HG03097 (cell line): ENCODE results near the gene TNP2.

Experiments used
- ATAC-seq: cut with Tn5 transposase; IDR thresholded peaks from one replicate; pipeline ENCODE4 v1.9.1; 2021; ENCODE audit not compliant: unreplicated experiment, low FRiP score

The TNP2 gene

DNA sequence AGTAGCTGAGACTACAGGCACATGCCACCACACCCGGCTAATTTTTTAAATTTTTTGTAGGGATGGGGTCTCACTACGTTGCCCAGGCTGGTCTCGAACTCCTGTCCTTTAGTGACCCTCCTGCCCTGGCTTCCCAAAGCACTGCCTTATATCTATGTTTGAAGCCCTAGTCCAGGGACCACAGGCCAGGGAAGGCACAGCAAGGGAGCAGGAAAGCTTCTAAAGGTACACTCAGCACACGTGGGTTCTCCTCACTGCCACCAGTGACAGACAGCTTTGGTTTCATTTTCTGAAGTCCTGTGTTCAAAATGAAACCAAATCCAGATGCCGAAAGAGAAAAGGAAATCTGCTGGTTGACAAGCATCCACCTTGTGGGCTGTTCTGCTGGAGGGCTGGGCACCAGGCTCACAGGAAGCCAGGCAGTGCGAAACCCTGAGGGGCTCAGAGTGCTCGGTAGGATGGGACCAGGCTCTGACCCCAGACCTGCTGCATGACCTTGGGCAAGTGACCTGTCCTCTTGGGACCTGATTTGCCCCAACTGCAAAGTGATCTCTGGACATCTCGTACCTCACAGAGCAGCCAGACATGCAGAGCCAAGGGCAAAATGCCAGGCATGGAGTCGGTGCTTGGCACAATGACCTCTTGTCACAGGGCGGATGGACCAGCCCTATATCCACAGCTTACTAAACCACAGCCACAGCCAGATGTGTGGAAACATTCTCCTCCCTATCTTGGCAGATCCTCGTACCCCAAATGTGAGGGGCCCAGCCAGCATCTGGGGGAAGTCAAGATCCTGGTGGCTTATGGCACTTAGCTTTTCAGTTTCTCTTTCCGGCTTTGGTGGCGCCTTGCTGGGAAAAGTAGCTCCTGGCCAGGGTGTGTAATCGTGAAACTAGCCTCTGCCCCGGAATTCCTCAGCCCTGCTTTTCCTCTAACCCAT is 10.3 kb downstream of the TNP2 start:
- ATAC-seq = no peak

DNA sequence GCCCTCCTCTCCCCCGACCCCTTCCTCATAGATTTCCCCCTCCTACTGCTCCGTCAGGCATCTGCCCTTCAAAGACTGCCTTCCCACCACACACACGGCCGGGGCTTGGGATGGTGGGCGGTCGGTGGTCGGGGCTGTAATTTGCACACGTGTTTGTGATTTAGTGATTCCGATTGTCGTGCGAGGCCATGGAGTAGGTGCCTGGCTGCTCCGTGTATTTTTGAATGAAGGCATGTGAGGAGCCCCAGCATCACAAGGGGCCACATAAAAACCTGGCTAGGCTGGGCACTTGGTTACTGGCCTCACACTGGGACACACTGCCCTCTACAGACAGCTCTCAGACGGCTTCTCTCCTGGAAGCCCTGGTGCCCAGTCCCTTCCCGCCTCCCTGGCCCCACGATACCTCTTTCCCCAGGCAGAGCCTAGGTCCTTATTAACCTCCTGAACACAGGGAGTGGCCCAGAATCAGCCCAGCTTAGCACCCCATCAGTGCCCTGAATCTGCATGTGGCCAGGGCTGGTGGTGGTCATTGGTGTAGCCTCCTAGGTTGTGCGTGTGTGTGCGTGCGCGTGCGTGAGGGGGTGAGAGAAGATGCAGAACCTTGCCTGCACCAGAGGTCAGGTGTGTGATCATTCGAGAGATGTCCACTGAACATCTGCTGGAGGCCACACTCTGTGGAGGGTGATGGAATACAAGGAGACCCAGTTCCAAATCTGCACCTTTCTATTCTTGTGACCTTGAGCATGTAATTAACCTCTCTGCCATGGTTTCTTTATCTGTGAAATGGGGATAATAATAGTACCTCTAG is 11.8 kb downstream of the TNP2 start:
- no peak for ATAC-seq

DNA sequence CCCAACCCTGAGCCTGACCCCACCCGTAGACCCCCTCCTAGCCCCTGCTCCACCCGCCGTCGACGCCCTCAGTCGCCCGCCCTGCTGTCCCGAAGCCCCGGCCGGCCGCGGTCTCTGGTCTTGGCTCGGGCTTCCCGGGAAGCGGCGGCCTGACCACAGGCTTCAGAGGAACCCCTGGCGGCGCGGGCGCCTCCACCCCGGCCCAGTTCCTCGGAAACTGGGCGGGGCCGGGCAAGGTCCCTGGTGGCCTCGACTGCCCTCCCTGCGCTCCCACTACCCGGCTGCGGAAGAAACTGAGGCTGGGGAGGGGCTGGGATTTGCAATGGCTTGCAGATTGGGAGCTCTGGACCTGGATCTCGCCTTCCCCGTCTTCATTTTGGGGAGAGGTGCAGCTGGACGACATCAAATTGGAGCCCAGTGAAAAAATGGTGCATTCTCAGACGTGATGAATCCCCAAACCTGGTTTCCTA is 12.4 kb downstream of the TNP2 start:
- ATAC-seq = no peak

DNA sequence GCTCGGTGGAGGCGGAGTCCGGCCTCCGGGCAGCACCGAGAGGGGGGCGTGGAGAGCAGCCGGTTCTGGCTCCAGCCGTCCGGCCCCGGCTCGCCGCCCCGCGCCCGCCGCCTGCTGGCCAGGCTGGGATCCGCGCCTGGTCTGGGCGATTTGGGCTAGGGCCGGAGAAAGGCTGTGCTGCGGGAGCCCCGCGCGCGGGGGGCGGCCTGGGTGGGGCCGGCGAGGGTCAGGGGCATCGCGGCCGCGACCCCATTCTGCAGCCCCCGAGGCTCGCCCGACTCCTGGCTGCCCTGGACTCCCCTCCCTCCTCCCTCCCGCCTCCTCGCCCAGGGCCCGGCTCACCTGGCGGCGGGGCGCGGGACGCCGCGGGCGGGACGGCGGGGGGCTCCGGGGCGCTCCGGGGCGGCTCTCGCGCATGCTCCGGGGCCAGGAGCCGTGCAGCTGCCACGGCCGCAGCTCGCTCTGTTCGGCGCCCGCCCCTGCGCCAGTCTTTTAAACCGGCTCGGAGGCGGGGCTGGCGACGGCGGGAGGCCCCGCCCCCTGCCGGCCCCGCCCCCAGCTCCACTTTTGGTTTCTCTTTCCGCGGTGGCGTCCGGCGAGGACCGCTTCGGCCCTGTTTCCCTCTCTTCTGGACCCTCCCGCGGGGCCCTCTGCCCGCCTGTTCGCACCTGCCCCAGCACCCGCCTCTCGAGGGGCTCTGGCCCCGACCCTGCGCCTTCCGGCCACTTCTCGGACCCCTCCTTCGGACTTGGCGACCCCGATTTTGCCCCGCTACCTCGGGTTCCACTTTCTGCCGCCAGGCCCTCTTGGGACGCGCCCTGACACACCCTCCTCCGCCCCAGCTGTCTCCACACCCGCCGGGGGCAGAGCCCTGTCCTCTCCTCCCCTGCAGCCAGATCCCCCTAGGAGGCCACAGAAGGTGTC is 13.1 kb downstream of the TNP2 start, which contains the start of gene SOCS1:
SOCS1 (minus strand) TSS at position 468 of the 924 bp plus-strand sequence. CDS start 726 bp downstream, outside the sequence.
- peak; percentile 52 for ATAC-seq

DNA sequence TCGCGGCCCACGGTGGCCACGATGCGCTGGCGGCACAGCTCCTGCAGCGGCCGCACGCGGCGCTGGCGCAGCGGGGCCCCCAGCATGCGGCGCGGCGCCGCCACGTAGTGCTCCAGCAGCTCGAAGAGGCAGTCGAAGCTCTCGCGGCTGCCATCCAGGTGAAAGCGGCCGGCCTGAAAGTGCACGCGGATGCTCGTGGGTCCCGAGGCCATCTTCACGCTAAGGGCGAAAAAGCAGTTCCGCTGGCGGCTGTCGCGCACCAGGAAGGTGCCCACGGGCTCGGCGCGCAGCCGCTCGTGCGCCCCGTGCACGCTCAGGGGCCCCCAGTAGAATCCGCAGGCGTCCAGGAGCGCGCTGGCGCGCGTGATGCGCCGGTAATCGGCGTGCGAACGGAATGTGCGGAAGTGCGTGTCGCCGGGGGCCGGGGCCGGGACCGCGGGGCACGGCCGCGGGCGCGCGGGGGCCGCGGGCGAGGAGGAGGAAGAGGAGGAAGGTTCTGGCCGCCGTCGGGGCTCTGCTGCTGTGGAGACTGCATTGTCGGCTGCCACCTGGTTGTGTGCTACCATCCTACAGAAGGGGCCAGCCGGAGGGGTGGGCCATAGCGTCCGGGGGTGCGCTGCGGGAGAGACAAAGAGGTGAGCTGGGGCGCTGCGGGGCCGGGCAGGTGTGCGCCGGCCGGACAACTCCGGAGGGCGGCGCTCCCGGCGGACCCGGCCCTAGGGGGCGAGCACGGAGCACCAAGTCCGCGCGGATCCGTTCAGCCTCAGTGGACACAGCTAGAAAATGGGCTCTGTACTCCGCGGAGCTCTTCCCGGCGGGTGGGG is 14.0 kb downstream of the TNP2 start:
- no peak for ATAC-seq

DNA sequence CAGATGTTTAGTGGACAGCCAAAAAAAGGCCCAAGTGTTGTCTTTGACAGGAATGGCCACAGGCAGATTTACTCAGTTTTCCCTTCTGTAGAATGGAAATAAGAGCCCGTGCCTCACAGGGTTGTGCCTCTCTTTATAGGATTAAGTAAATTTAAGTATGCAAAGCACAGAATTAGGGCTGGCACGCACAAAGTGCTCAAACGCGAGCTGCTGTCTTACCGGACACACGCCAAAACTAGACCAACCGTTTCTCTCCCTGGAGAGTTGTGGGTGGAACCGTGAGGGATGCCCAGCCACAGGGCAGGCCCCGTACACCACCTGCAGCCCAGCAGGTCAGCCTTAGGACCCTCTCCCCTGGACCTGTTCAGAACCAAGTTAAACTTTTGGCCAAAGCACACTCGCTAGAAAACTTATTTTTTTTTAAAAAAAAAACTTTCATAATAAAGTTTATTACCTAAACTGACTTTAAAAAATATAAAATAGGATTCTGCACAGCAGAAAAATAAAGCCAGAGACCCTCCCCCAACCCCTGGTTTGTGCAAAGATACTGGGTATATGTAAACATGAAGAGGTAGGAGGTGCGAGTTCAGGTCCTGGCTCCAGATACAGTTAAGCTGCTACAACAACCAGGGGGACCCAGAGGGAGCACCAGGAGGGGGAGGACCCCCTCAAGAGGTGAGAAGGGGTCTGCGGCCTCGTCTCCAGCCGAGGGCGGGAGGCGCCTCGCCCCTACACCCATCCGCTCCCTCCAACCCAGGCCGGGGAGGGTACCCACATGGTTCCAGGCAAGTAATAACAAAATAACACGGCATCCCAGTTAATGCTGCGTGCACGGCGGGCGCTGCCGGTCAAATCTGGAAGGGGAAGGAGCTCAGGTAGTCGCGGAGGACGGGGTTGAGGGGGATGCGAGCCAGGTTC is 14.9 kb downstream of the TNP2 start:
- ATAC-seq = no peak

DNA sequence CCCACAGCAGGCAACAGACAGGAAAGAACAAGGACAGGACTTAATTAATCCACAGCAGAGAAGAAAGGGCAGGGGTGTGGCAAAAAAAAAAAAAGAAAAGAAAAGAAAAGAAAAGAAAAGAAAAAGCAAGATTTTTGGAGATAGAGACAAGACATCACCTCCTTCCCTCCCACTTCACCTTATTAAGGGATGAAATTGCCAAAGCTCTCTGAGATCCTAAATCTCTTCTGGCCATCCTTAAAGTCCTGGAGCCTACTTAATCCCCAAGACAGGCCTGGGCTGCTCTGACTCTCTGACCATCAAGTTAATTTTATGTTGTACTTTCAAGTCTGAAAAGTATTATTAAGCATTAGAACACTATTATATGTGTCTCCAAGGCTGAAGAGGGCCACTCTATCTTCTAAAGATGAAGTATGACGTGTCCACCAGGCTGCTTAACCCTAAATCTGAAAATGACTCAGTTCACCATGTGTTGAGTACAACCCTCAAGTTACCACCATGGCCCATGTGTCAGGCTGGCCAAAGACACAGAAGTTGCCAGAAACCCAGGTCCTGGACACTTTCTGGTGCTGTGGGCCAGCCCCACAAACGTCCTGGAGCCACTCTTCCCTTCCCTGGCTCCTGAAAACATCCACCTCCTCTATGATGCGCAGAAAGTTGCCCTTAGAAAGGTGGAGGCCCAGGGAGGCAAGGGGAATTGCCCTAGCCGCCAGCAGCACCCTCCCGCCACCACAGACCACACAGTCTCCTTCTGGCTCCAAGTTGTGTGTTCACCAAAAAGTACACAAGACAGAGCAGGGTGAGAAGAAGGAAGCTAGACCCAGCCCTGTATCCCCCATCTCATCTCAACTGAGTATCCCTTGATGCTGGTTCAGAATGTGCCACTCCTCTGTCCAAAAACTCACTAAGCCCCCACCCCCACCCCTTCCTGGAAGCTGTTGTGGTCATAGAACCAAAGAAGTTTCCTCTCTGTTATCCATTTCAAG is 15.8 kb downstream of the TNP2 start:
- ATAC-seq = no peak

DNA sequence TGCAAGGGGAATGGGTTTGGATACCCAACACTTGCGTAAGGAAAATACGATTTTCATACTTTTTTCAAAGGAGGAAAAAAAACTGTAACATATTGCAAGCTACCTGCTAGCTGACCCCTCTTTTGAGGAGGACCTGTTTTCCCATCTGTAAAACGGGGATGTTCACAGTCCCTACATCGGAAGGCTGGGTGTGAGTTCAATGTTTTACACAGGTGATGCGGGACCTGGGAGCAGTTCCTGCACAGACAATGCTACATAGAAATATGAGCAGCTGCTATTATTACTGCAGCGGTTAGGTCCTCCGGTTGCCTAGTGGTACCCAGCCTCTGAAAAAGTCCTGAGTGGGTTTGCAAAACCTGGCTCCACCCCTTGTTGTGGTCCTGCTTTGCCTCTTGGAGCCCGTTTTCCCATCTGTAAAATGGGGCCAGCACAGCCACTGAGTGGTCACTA is 16.6 kb downstream of the TNP2 start:
- no peak for ATAC-seq

DNA sequence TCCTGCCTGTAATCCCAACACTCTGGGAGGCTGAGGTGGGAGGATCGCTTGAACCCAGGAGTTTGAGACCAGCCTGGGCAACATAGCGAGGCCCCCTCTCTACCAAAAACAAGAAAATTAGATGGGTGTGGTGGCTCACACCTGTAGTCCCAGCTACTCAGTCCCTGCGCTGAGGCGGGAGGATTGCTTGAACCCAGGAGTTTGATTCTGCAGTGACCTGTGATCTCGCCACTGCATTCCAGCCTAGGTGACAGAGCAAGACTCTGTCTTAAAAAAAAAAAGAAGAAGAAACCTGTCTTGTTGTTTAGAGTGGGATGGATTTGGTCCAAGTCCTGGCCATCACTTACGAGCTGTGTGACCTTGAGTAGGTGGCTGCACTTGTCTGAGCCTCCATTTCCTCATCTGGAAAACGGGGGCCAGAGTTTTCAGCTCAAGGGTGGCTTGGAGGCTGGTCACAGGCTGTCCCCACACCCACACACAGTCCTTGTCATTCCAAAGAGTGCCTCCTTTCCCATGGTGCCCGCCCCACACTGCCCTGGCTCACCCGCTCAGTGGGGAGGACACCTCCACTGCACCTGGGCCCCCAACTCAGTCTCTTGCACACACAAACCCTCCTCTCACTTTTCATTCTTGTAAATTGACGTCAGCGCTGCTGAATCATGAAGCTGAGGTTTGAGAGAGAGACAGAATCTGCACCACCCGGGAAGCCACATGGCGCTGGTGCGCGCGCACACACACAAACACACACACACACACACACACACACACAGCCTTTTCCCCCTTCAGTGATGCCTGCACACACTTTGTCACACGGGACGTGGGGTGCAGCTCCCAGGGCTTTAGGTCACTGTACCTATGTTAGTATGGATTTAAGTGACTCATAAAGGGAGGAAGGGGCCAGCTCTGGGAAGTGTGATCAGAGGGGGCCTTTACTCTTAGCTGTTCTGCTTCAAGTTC is 17.3 kb downstream of the TNP2 start:
- ATAC-seq = no peak

DNA sequence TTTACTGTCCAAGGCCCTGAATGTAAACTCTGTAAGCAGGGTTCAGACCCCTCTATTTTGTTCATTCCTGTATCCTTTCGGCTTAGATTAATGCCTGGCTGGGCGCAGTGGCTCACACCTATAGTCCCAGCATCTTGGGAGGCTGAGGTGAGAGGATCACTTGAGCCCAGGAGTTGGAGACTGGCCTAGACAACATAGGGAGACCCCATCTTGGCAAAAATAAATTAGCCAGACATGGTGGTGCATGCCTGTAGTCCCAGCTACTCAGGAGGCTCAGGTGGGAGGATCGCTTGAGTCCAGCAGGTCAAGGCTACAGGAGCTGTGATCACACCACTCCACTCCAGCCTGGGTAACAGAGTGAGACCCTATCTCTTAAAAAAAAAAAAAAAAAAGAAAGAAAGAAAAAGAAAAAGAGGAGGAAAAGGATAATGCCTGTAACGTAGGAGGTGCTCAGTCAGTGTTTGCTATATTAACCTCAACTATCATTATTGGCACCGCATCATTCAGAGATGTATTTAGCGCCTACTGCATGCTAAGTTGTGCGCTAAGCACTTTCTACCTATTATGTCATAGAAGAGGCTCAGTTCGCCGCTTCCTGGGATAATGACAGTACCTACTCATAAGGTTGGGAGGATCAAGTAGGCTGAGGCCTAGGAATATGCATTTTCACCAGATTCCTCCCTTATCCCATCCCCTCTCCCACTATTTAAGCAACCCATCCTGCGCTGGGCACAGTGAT is 18.2 kb downstream of the TNP2 start:
- no peak for ATAC-seq

DNA sequence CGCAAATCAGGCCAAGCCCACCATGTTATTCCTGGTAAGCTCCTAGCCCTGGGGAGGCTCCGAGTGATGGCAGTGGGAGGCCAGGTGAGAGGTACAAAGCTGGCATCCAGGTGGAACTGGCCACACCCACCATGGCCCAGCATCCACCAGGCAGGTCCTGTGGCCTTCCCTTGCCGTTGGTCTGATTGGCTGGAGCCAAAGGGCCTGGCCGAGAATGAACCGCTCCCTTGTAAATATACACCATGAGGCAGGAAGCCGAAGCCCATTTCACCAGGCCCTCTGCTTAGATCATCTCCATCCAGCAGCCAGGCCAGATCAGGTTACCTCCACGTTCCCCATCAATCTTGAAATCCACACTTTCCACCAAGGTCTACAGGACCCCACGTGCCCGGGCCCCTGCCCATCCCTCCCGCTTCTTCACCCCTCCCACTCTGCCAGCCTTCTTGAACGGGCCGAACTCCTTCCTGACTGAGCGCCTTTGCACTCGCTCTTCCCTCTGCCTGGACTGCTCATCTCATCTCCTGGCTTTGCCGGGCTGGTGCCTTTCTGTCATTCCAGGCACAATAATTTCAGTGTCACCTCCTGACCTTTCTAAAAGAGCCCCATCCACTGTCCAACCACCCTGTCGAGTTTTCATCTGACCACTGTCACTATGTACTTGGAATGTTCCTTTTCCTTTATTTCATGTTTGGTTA is 18.9 kb downstream of the TNP2 start:
- ATAC-seq = no peak

DNA sequence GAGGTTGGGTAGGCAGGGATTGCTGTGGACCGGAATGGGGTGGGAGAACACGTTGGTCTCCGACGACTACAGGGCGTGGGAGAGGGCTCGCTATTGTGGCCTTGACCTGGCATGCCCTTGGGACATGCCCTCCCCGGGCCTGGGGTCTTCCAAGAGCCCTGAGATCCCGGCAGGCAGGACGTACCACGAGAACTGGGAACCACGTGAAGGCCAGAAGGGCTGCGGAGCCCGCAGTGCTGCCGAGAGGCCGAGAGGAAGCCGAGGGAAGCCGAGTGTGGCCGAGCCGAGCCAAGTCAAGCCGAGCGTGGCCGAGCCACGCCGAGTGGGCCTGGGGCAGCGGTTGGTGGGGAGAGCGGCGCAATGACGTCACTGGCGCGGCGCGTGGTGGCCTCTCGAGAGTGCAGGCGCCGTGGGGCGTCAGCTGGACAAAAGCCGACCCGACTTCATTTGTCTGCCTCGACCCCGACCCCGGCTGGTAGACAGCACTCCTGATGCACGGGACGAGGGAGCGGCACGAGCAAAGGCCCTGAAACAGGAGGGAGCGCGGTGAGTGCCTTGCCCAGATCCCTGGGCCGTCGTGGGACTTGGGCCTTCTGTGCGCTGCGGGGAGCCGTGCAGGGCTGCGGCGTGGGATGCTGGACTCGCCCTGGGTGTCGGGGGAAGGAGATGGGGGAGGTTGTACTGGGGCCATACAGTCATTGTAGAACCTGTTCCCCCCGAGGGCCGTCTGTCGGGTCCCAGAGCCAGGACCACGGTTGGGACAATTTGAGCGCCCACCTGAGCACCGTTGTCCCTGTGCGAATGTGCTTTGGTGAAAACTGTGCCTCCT is 19.7 kb downstream of the TNP2 start:
- no peak for ATAC-seq

DNA sequence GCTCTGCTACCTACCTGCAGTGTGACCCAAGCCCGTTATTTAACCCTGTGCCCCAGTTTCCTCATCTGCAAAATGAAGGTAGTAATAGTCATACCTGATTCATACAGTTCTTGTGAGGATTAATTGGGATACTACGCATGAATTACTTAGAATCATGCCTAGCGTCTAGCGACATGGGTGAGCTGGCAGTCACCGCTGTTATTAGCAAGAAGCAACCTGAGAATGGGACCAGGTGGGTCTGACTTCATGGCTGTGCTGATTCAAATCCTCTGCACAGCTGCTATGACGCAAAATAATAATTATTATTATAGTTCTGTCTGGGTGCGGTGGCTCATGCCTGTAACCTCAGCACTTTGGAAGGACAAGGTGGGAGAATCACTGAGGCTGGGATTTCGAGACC is 21.0 kb downstream of the TNP2 start:
- no peak for ATAC-seq

DNA sequence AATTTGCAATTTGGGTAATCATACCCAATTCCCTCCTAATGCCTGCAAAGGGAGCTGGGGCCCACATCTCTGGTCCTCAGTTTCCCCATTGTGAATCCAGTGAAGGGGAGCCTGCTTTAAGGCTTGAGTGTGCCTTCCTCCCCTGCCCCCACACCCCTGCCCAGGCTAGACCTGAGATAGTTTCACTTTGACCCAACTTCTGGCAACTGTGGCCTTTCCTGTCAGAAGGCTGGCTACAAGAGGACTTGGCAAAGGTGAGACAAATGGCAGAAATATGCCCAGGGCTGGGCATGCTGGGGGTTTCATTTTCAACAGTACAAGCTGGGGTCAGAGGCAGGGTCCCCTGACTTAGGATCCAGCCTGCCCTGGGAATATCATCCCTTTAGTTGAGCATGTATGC is 23.1 kb downstream of the TNP2 start:
- ATAC-seq = no peak
